ENCODE measurements around the gene FRMD4A.
A peak's percentile ranks its signal among the peaks of the same experiment; 100 is the strongest.

The FRMD4A gene

GRCh38 chr10:14126697-14127440 lies 203.9 kb downstream of the FRMD4A start:
- ChIA-PET CTCF (interaction anchor here (0.8 kb wide), 1 partner anchor 18 kb away, joined by 3 read pairs; no protein-coding TSS in a partner anchor), POLR2A (no interaction called here)
- no peak for TF ChIP-seq LEF1 (IDR thresholded peaks at IDR 0.05; ENCODE audit: borderline replicate concordance)
- no peak for TF ChIP-seq HDGF (IDR thresholded peaks at IDR 0.05; ENCODE audit: borderline replicate concordance)
- TF ChIP-seq PKNOX1 (IDR thresholded peaks at IDR 0.05): 0 out of 2 replicates have a peak, but pooled peaks have one; percentile 23
- DNase-seq (ENCODE audit: extremely low spot score): no peak

GRCh38 chr10:14125564-14125963 lies 205.2 kb downstream of the FRMD4A start:
- TF ChIP-seq PKNOX1 (IDR thresholded peaks at IDR 0.05): no peak
- TF ChIP-seq SUZ12 (IDR thresholded peaks at IDR 0.05): no peak
- TF ChIP-seq BHLHE40 (IDR thresholded peaks at IDR 0.05; ENCODE audit: borderline replicate concordance): no peak
- no peak for TF ChIP-seq SP1 (IDR thresholded peaks at IDR 0.05)
- no peak for TF ChIP-seq HDGF (IDR thresholded peaks at IDR 0.05; ENCODE audit: borderline replicate concordance)
- POLR2A ChIA-PET: no interaction called here
- DNase-seq (ENCODE audit: extremely low spot score): no peak
- CTCF ChIA-PET: no interaction called here

GRCh38 chr10:14124941-14125340 lies 205.8 kb downstream of the FRMD4A start:
- TF ChIP-seq ZNF384 (IDR thresholded peaks at IDR 0.05) (no peak), SUZ12 (IDR thresholded peaks at IDR 0.05) (no peak), ELF4 (IDR thresholded peaks at IDR 0.05) (no peak), FOXA1 (IDR thresholded peaks at IDR 0.05) (no peak), NFRKB (IDR thresholded peaks at IDR 0.05) (no peak), PKNOX1 (IDR thresholded peaks at IDR 0.05) (no peak)
- POLR2A ChIA-PET: no interaction called here
- no peak for DNase-seq (ENCODE audit: extremely low spot score)
- CTCF ChIA-PET: no interaction called here

- TF ChIP-seq TARDBP (IDR thresholded peaks at IDR 0.05) (no peak), ZNF384 (IDR thresholded peaks at IDR 0.05) (no peak), PKNOX1 (IDR thresholded peaks at IDR 0.05) (no peak), L3MBTL2 (conservative IDR thresholded peaks at IDR 0.05) (no peak), ELF4 (IDR thresholded peaks at IDR 0.05) (no peak), HDGF (IDR thresholded peaks at IDR 0.05; ENCODE audit: borderline replicate concordance) (no peak), LEF1 (IDR thresholded peaks at IDR 0.05; ENCODE audit: borderline replicate concordance) (no peak), FOXA1 (IDR thresholded peaks at IDR 0.05) (no peak), ARNT (IDR thresholded peaks at IDR 0.05) (no peak), FOXM1 (IDR thresholded peaks at IDR 0.05; ENCODE audit: borderline replicate concordance) (no peak), SUZ12 (IDR thresholded peaks at IDR 0.05) (no peak), FOXK2 (IDR thresholded peaks at IDR 0.05) (no peak), SP1 (IDR thresholded peaks at IDR 0.05) (no peak), NFRKB (IDR thresholded peaks at IDR 0.05) (no peak), CTBP1 (IDR thresholded peaks at IDR 0.05; ENCODE audit: borderline replicate concordance) (no peak), BHLHE40 (IDR thresholded peaks at IDR 0.05; ENCODE audit: borderline replicate concordance) (no peak)
- DNase-seq (ENCODE audit: extremely low spot score): no peak
- ChIA-PET CTCF (no interaction called here), POLR2A (no interaction called here)
These were observed 207.6 kb downstream of the FRMD4A start for GRCh38 chr10:14123139-14123538.

GRCh38 chr10:14120812-14121211 lies 209.9 kb downstream of the FRMD4A start:
- CTCF ChIA-PET: no interaction called here
- TF ChIP-seq CTBP1 (IDR thresholded peaks at IDR 0.05; ENCODE audit: borderline replicate concordance) (no peak), BHLHE40 (IDR thresholded peaks at IDR 0.05; ENCODE audit: borderline replicate concordance) (no peak), TARDBP (IDR thresholded peaks at IDR 0.05) (no peak), FOXA1 (IDR thresholded peaks at IDR 0.05) (no peak), PKNOX1 (IDR thresholded peaks at IDR 0.05) (no peak), NFRKB (IDR thresholded peaks at IDR 0.05) (no peak), L3MBTL2 (conservative IDR thresholded peaks at IDR 0.05) (no peak)
- POLR2A ChIA-PET: no interaction called here
- no peak for DNase-seq (ENCODE audit: extremely low spot score)

GRCh38 chr10:14118953-14119352 lies 211.8 kb downstream of the FRMD4A start:
- CTCF ChIA-PET: no interaction called here
- POLR2A ChIA-PET: no interaction called here
- TF ChIP-seq NFRKB (IDR thresholded peaks at IDR 0.05) (no peak), ZNF384 (IDR thresholded peaks at IDR 0.05) (no peak), TARDBP (IDR thresholded peaks at IDR 0.05) (no peak), CTBP1 (IDR thresholded peaks at IDR 0.05; ENCODE audit: borderline replicate concordance) (no peak), FOXA1 (IDR thresholded peaks at IDR 0.05) (no peak), FOXK2 (IDR thresholded peaks at IDR 0.05) (no peak), BHLHE40 (IDR thresholded peaks at IDR 0.05; ENCODE audit: borderline replicate concordance) (no peak), ARNT (IDR thresholded peaks at IDR 0.05) (no peak), LEF1 (IDR thresholded peaks at IDR 0.05; ENCODE audit: borderline replicate concordance) (no peak), SP1 (IDR thresholded peaks at IDR 0.05) (no peak), L3MBTL2 (conservative IDR thresholded peaks at IDR 0.05) (no peak), FOXM1 (IDR thresholded peaks at IDR 0.05; ENCODE audit: borderline replicate concordance) (no peak), HDGF (IDR thresholded peaks at IDR 0.05; ENCODE audit: borderline replicate concordance) (no peak), PKNOX1 (IDR thresholded peaks at IDR 0.05) (no peak), ELF4 (IDR thresholded peaks at IDR 0.05) (no peak), SUZ12 (IDR thresholded peaks at IDR 0.05) (no peak)
- no peak for DNase-seq (ENCODE audit: extremely low spot score)
